WTC11 (cell line): ENCODE measurements around the gene TRPV2. TPM values are rescaled to one million over a fixed set of nuclear protein-coding genes. Genes with fewer than 3 reads are reported as not detected.

Experiments used
- ATAC-seq: fragments of 200-7000 bp; cut with Tn5 transposase; 2 replicates; pipeline ENCODE4 v1.10.0; 2021; ENCODE audit warnings: mild to moderate bottlenecking, moderate library complexity
- CTCF ChIA-PET: fragments of 300-600 bp; sonication (Branson Sonifier 250); formaldehyde crosslinking; loops from one replicate; lab custom pipeline; 2021; ENCODE audit warnings: antibody characterized with exemption; lab: Charles Lee
- POLR2A ChIA-PET: fragments of 350-600 bp; sonication (Branson Sonifier 250); formaldehyde crosslinking; loops from one replicate; lab custom pipeline; 2021; ENCODE audit warnings: antibody characterized with exemption; lab: Charles Lee
- DNase-seq: peaks from one replicate; pipeline ENCODE4 v3.0.0; 2021; ENCODE audit warnings: low spot score
- H3K27ac Mint-ChIP-seq: 2 replicates; pipeline ENCODE4 v1.8.0; 2021; ENCODE audit warnings: mixed read lengths
- H3K27me3 Mint-ChIP-seq: 2 replicates; pipeline ENCODE4 v1.8.0; 2021; ENCODE audit warnings: low read depth, mild to moderate bottlenecking, moderate library complexity, mixed read lengths
- H3K36me3 Mint-ChIP-seq: 2 replicates; pipeline ENCODE4 v1.8.0; 2021; ENCODE audit warnings: mixed read lengths
- H3K4me1 Mint-ChIP-seq: 2 replicates; pipeline ENCODE4 v1.8.0; 2022; ENCODE audit warnings: mixed read lengths
- H3K4me3 Mint-ChIP-seq: 2 replicates; pipeline ENCODE4 v1.8.0; 2021; ENCODE audit warnings: mild to moderate bottlenecking, moderate library complexity, mixed read lengths
- H3K9me3 Mint-ChIP-seq: 2 replicates; pipeline ENCODE4 v1.8.0; 2021; ENCODE audit warnings: mixed read lengths
- ATF1 ChIP-seq: sonication (generic); formaldehyde crosslinking; IDR thresholded peaks from 2 replicates; pipeline ENCODE4 v1.8.1; 2023; ENCODE audit warnings: mild to moderate bottlenecking, moderate library complexity, missing genetic modification reagents
- CREB1 ChIP-seq: sonication (generic); formaldehyde crosslinking; IDR thresholded peaks from 2 replicates; pipeline ENCODE4 v1.8.0; 2023; ENCODE audit warnings: mild to moderate bottlenecking, missing genetic modification reagents
- ELF4 ChIP-seq: sonication (generic); formaldehyde crosslinking; IDR thresholded peaks from 2 replicates; pipeline ENCODE4 v1.8.1; 2022; ENCODE audit warnings: low read depth, mild to moderate bottlenecking, moderate library complexity, missing genetic modification reagents
- EMX1 ChIP-seq: fragments of 250-450 bp; sonication (Bioruptor Pico); IDR thresholded peaks from 2 replicates; pipeline ENCODE4 v1.8.0; 2021; ENCODE audit warnings: mild to moderate bottlenecking
- ETV6 ChIP-seq: sonication (generic); formaldehyde crosslinking; IDR thresholded peaks from 2 replicates; pipeline ENCODE4 v1.8.1; 2022; ENCODE audit warnings: mild to moderate bottlenecking, missing genetic modification reagents
- FOXK1 ChIP-seq: sonication (generic); formaldehyde crosslinking; IDR thresholded peaks from 2 replicates; pipeline ENCODE4 v1.8.0; 2022; ENCODE audit warnings: mild to moderate bottlenecking, moderate library complexity, missing genetic modification reagents
- GABPB1 ChIP-seq: sonication (generic); formaldehyde crosslinking; IDR thresholded peaks from 2 replicates; pipeline ENCODE4 v1.8.1; 2023; ENCODE audit warnings: mild to moderate bottlenecking, missing genetic modification reagents
- KAT7 ChIP-seq: sonication (generic); formaldehyde crosslinking; IDR thresholded peaks from 2 replicates; pipeline ENCODE4 v1.8.1; 2023; ENCODE audit warnings: missing genetic modification reagents, mild to moderate bottlenecking, borderline replicate concordance
- NR3C1 ChIP-seq: sonication (generic); formaldehyde crosslinking; conservative IDR thresholded peaks from 2 replicates; pipeline ENCODE4 v1.8.1; 2023; ENCODE audit warnings: low read depth, mild to moderate bottlenecking, missing genetic modification reagents
- SMAD3 ChIP-seq: sonication (generic); formaldehyde crosslinking; IDR thresholded peaks from 2 replicates; pipeline ENCODE4 v1.8.0; 2022; ENCODE audit warnings: missing genetic modification reagents, mild to moderate bottlenecking, borderline replicate concordance
- ZBTB21 ChIP-seq: sonication (generic); formaldehyde crosslinking; IDR thresholded peaks from 2 replicates; pipeline ENCODE4 v1.8.1; 2023; ENCODE audit warnings: mild to moderate bottlenecking, missing genetic modification reagents, borderline replicate concordance
- ZNF263 ChIP-seq: sonication (generic); formaldehyde crosslinking; IDR thresholded peaks from 2 replicates; pipeline ENCODE4 v1.8.1; 2022; ENCODE audit warnings: low read depth, mild to moderate bottlenecking, moderate library complexity, missing genetic modification reagents
- ZNF317 ChIP-seq: sonication (generic); formaldehyde crosslinking; IDR thresholded peaks from 2 replicates; pipeline ENCODE4 v1.8.1; 2023; ENCODE audit warnings: low read depth, mild to moderate bottlenecking, moderate library complexity, missing genetic modification reagents, borderline replicate concordance
- total RNA-seq: library from RNA; stranded (reverse); gene quantifications from 3 replicates; pipeline ENCODE4 v1.2.3, GENCODE V29; 2021
- TF ChIP-seq, protein P1 (sequence below): sonication (generic); formaldehyde crosslinking; IDR thresholded peaks from 2 replicates; pipeline ENCODE4 v1.8.0; 2022; ENCODE audit warnings: mild to moderate bottlenecking, missing genetic modification reagents
- TF ChIP-seq, protein P2 (sequence below): sonication (generic); formaldehyde crosslinking; IDR thresholded peaks from 2 replicates; pipeline ENCODE4 v1.8.1; 2023; ENCODE audit warnings: mild to moderate bottlenecking, missing genetic modification reagents
- TF ChIP-seq, protein P3 (sequence below): fragments of 250-450 bp; sonication (Bioruptor Pico); IDR thresholded peaks from 2 replicates; pipeline ENCODE4 v1.9.0; 2021; ENCODE audit warnings: mild to moderate bottlenecking, borderline replicate concordance
- TF ChIP-seq, protein P4 (sequence below): sonication (generic); formaldehyde crosslinking; IDR thresholded peaks from 2 replicates; pipeline ENCODE4 v1.8.0; 2022; ENCODE audit warnings: mild to moderate bottlenecking, missing genetic modification reagents
- TF ChIP-seq, protein P5 (sequence below): fragments of 250-450 bp; sonication (Bioruptor Pico); IDR thresholded peaks from 2 replicates; pipeline ENCODE4 v1.9.0; 2021; ENCODE audit warnings: mild to moderate bottlenecking
- TF ChIP-seq, protein P6 (sequence below): sonication (generic); formaldehyde crosslinking; IDR thresholded peaks from 2 replicates; pipeline ENCODE4 v1.8.1; 2022; ENCODE audit warnings: low read depth, missing genetic modification reagents, borderline replicate concordance

The TRPV2 gene
- total RNA-seq, 1 experiment from 2014 or later = 3.5 TPM

DNA sequence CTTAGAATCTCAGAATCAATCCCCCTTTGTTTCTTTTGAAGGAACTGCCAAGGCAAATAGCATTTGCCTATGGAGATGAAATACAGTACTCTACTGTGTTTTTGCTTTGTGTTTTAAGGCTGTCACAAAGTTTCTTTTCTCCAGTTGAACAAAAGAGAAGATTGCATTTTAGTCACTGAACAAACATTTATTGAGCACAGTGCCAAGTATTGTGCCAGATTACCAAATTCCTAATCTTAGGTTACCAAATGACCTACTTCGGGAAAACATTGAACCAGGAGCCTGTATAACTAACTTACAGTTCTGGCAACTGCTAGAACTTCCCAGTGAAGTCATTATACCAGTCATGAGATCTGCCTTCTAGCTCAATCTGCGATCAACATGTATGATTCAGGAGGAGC is 37.4 kb upstream of the TRPV2 start:
- CTCF ChIA-PET = interaction anchor here (1.3 to 7.8 kb wide), 3 partner anchors 14 to 92 kb away, joined by 4 to 78 read pairs (median 7); partner anchors contain the start of gene TRPV2
- DNase-seq (no peak), ATAC-seq (no peak)
- Mint-ChIP-seq H3K27ac (no peak overlapping the region), H3K36me3 (peaks cover 18% of the 10 kb centered on the region), H3K9me3 (no peaks in the 10 kb centered on the region), H3K4me3 (no peak overlapping the region), H3K4me1 (peaks cover 16% of the 10 kb centered on the region), H3K27me3 (no peaks in the 10 kb centered on the region)
- TF ChIP-seq, protein P1, sequence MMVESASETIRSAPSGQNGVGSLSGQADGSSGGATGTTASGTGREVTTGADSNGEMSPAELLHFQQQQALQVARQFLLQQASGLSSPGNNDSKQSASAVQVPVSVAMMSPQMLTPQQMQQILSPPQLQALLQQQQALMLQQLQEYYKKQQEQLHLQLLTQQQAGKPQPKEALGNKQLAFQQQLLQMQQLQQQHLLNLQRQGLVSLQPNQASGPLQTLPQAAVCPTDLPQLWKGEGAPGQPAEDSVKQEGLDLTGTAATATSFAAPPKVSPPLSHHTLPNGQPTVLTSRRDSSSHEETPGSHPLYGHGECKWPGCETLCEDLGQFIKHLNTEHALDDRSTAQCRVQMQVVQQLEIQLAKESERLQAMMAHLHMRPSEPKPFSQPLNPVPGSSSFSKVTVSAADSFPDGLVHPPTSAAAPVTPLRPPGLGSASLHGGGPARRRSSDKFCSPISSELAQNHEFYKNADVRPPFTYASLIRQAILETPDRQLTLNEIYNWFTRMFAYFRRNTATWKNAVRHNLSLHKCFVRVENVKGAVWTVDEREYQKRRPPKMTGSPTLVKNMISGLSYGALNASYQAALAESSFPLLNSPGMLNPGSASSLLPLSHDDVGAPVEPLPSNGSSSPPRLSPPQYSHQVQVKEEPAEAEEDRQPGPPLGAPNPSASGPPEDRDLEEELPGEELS (CRISPR knock-in tag) = no peak
- no peak for TF ChIP-seq ETV6
- TF ChIP-seq CREB1 (CRISPR knock-in tag) = no peak
- no peak for TF ChIP-seq NR3C1 (CRISPR knock-in tag)
- TF ChIP-seq, protein P2, sequence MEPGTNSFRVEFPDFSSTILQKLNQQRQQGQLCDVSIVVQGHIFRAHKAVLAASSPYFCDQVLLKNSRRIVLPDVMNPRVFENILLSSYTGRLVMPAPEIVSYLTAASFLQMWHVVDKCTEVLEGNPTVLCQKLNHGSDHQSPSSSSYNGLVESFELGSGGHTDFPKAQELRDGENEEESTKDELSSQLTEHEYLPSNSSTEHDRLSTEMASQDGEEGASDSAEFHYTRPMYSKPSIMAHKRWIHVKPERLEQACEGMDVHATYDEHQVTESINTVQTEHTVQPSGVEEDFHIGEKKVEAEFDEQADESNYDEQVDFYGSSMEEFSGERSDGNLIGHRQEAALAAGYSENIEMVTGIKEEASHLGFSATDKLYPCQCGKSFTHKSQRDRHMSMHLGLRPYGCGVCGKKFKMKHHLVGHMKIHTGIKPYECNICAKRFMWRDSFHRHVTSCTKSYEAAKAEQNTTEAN (CRISPR knock-in tag) = no peak
- POLR2A ChIA-PET = no interaction called here

DNA sequence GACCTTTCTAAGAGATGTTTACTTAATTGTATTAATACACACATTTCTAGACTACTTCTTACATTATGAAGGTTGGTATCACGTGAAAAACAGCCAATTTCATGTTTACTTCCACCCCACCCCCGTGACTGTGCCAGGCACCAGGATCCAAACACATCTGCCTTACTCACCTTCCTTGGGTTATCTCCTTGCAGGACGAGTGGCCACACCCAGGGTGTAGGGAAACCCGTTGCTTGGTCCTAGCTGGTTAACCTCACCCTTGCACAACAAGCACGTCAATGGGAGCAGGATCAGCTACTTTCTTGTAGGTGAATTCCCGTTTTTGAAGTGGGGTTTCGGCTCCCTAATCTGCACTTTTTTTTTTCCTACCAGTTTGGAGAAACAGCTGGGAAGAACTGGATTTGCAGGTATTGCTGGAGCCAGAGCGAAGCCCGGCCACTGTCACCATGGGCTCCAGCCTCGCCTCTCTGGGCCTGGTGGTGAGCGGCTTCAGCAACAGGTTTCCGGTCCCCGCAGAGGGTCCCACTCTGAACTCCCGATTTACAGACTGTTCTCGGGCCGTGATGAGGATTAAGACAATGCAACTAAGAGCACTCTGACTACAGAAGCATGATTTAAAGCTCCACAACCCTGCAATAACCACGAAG is 36.6 kb upstream of the TRPV2 start:
- H3K9me3 Mint-ChIP-seq = no peaks in the 10 kb centered on the region
- POLR2A ChIA-PET = interaction anchor here (0.7 kb wide), 1 partner anchor 27 kb away, joined by 3 read pairs; no protein-coding TSS in a partner anchor
- H3K27ac Mint-ChIP-seq = peak overlapping the region; percentile 57
- peaks cover 23% of the 10 kb centered on the region for H3K4me1 Mint-ChIP-seq
- 0 out of 2 replicates have a peak, but pooled peaks have one; percentile 4 for ATAC-seq
- no peaks in the 10 kb centered on the region for H3K27me3 Mint-ChIP-seq
- no peak for TF ChIP-seq ZNF317 (CRISPR knock-in tag)
- no peak for TF ChIP-seq CREB1 (CRISPR knock-in tag)
- TF ChIP-seq GABPB1 (CRISPR knock-in tag) = no peak
- no peak for TF ChIP-seq ZBTB21 (CRISPR knock-in tag)
- TF ChIP-seq, protein P3, sequence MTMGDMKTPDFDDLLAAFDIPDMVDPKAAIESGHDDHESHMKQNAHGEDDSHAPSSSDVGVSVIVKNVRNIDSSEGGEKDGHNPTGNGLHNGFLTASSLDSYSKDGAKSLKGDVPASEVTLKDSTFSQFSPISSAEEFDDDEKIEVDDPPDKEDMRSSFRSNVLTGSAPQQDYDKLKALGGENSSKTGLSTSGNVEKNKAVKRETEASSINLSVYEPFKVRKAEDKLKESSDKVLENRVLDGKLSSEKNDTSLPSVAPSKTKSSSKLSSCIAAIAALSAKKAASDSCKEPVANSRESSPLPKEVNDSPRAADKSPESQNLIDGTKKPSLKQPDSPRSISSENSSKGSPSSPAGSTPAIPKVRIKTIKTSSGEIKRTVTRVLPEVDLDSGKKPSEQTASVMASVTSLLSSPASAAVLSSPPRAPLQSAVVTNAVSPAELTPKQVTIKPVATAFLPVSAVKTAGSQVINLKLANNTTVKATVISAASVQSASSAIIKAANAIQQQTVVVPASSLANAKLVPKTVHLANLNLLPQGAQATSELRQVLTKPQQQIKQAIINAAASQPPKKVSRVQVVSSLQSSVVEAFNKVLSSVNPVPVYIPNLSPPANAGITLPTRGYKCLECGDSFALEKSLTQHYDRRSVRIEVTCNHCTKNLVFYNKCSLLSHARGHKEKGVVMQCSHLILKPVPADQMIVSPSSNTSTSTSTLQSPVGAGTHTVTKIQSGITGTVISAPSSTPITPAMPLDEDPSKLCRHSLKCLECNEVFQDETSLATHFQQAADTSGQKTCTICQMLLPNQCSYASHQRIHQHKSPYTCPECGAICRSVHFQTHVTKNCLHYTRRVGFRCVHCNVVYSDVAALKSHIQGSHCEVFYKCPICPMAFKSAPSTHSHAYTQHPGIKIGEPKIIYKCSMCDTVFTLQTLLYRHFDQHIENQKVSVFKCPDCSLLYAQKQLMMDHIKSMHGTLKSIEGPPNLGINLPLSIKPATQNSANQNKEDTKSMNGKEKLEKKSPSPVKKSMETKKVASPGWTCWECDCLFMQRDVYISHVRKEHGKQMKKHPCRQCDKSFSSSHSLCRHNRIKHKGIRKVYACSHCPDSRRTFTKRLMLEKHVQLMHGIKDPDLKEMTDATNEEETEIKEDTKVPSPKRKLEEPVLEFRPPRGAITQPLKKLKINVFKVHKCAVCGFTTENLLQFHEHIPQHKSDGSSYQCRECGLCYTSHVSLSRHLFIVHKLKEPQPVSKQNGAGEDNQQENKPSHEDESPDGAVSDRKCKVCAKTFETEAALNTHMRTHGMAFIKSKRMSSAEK (CRISPR knock-in tag) = no peak
- TF ChIP-seq, protein P4, sequence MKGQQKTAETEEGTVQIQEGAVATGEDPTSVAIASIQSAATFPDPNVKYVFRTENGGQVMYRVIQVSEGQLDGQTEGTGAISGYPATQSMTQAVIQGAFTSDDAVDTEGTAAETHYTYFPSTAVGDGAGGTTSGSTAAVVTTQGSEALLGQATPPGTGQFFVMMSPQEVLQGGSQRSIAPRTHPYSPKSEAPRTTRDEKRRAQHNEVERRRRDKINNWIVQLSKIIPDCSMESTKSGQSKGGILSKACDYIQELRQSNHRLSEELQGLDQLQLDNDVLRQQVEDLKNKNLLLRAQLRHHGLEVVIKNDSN (CRISPR knock-in tag) = no peak
- TF ChIP-seq FOXK1 = no peak
- TF ChIP-seq ZNF263 (CRISPR knock-in tag) = no peak
- TF ChIP-seq, protein P5, sequence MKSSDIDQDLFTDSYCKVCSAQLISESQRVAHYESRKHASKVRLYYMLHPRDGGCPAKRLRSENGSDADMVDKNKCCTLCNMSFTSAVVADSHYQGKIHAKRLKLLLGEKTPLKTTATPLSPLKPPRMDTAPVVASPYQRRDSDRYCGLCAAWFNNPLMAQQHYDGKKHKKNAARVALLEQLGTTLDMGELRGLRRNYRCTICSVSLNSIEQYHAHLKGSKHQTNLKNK = no peak
- TF ChIP-seq SMAD3 (CRISPR knock-in tag) = no peak
- TF ChIP-seq, protein P6, sequence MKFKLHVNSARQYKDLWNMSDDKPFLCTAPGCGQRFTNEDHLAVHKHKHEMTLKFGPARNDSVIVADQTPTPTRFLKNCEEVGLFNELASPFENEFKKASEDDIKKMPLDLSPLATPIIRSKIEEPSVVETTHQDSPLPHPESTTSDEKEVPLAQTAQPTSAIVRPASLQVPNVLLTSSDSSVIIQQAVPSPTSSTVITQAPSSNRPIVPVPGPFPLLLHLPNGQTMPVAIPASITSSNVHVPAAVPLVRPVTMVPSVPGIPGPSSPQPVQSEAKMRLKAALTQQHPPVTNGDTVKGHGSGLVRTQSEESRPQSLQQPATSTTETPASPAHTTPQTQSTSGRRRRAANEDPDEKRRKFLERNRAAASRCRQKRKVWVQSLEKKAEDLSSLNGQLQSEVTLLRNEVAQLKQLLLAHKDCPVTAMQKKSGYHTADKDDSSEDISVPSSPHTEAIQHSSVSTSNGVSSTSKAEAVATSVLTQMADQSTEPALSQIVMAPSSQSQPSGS (CRISPR knock-in tag) = no peak
- TF ChIP-seq, protein P2 (CRISPR knock-in tag) = no peak
- TF ChIP-seq ELF4 = no peak
- no peak for TF ChIP-seq KAT7 (CRISPR knock-in tag)
- no peak for TF ChIP-seq EMX1 (CRISPR knock-in tag)
- TF ChIP-seq ATF1 (CRISPR knock-in tag) = no peak
- CTCF ChIA-PET = interaction anchor here (0.9 to 7.8 kb wide), 4 partner anchors 15 to 93 kb away, joined by 3 to 78 read pairs (median 6); partner anchors contain the start of genes CENPV and TRPV2
- H3K36me3 Mint-ChIP-seq = peaks cover 26% of the 10 kb centered on the region
- H3K4me3 Mint-ChIP-seq = no peak overlapping the region
- no peak for DNase-seq
